Measurements from ENCODE around the gene WDR1.

Gene WDR1

GRCh38 chr4:10114147-10114546, 2.5 kb downstream of the WDR1 start:
- no peak for DNase-seq (ENCODE audit: low read depth)

- DNase-seq (ENCODE audit: low read depth): no peak
These were observed 3.1 kb downstream of the WDR1 start for GRCh38 chr4:10113362-10114047.

GRCh38 chr4:10112658-10113284, 3.8 kb downstream of the WDR1 start:
- DNase-seq (ENCODE audit: low read depth): no peak

- no peak for DNase-seq (ENCODE audit: low read depth)
These were observed 5.4 kb downstream of the WDR1 start for GRCh38 chr4:10111067-10111801.

GRCh38 chr4:10109995-10110670, 6.5 kb downstream of the WDR1 start:
- DNase-seq (ENCODE audit: low read depth): no peak

- DNase-seq (ENCODE audit: low read depth): no peak
These were observed 7.5 kb downstream of the WDR1 start for GRCh38 chr4:10108818-10109783.

- no peak for DNase-seq (ENCODE audit: low read depth)
These were observed 8.2 kb downstream of the WDR1 start for GRCh38 chr4:10108391-10108790.

- DNase-seq (ENCODE audit: low read depth): no peak
These were observed 9.2 kb downstream of the WDR1 start for GRCh38 chr4:10107111-10108091.

- peak; percentile 54 for DNase-seq (ENCODE audit: low read depth)
These were observed 10.1 kb downstream of the WDR1 start for GRCh38 chr4:10106421-10107039.

GRCh38 chr4:10105920-10106319, 10.7 kb downstream of the WDR1 start:
- DNase-seq (ENCODE audit: low read depth): no peak

GRCh38 chr4:10105421-10105820, 11.2 kb downstream of the WDR1 start:
- no peak for DNase-seq (ENCODE audit: low read depth)

- DNase-seq (ENCODE audit: low read depth): no peak
These were observed 11.7 kb downstream of the WDR1 start for GRCh38 chr4:10104991-10105276.

GRCh38 chr4:10104211-10104990, 12.2 kb downstream of the WDR1 start:
- no peak for DNase-seq (ENCODE audit: low read depth)

- DNase-seq (ENCODE audit: low read depth): no peak
These were observed 13.9 kb downstream of the WDR1 start for GRCh38 chr4:10102474-10103332.

- DNase-seq (ENCODE audit: low read depth): no peak
These were observed 14.7 kb downstream of the WDR1 start for GRCh38 chr4:10101671-10102473.

GRCh38 chr4:10100734-10101216, 15.8 kb downstream of the WDR1 start:
- DNase-seq (ENCODE audit: low read depth): no peak
